GM12878 (cell line): ENCODE results near the gene TOB2. TPM values are rescaled to one million over a fixed set of nuclear protein-coding genes. Genes with fewer than 3 reads are reported as not detected.

ENCODE experiments used
- ATAC-seq: fragments of 200-7000 bp; cut with Tn5 transposase; 3 replicates; pipeline ENCODE4 v1.9.1; 2020; ENCODE audit warnings: mild to moderate bottlenecking, moderate library complexity
- BruUV-seq: library from RNA; stranded (reverse); fragments of 400-500 nt; replicated peaks from 2 replicates; lab custom pipeline; 2021; lab: Mats Ljungman, UMichigan
- CTCF ChIA-PET: fragments of 300-600 bp; sonication (Branson Sonifier 250); formaldehyde crosslinking; extraction: SDS; loops from one replicate; lab custom pipeline; 2021; ENCODE audit warnings: inconsistent platforms; lab: Yijun Ruan, JAX
- POLR2A ChIA-PET: fragments of 350-600 bp; formaldehyde crosslinking; extraction: SDS; loops from one replicate; lab custom pipeline; 2021; ENCODE audit warnings: inconsistent platforms; lab: Charles Lee
- RAD21 ChIA-PET: fragments of 300-600 bp; sonication (Branson Sonifier 250); formaldehyde crosslinking; loops from one replicate; lab custom pipeline; 2023; ENCODE audit warnings: antibody characterized with exemption; ENCODE audit not compliant: unreplicated experiment; lab: Charles Lee
- SMC1A ChIA-PET: fragments of 300-600 bp; sonication (Branson Sonifier 250); formaldehyde crosslinking; loops from one replicate; lab custom pipeline; 2023; ENCODE audit not compliant: unreplicated experiment, uncharacterized antibody; lab: Charles Lee
- DNase-seq: peaks from one replicate; pipeline ENCODE4 v3.0.0-alpha.2; 2011; ENCODE audit warnings: low read depth, low spot score
- FAIRE-seq: peaks from 3 replicates; lab custom pipeline; 2011; peaks lifted over from hg19 to GRCh38; lab: Jason Lieb, UNC
- H2AFZ ChIP-seq: 2 replicates; pipeline ENCODE4 v1.6.0; 2011; ENCODE audit warnings: low read depth, low read length, control low read depth; ENCODE audit not compliant: control insufficient read depth
- H3K27ac ChIP-seq: 2 replicates; pipeline ENCODE4 v1.5.1; 2011; ENCODE audit warnings: control low read depth; ENCODE audit not compliant: control insufficient read depth, insufficient read depth
- H3K27me3 ChIP-seq, 2 experiments: replicated peaks in 1 of 2; 2 replicates each; pipeline versions ENCODE4 v1.6.0 to v1.6.1; 2011; ENCODE audit warnings: low read length in 1 of 2; ENCODE audit not compliant: control insufficient read depth in 2 of 2, insufficient read depth in 2 of 2
- H3K36me3 ChIP-seq, 2 experiments: 2 replicates each; pipeline ENCODE4 v1.5.1; 2011; ENCODE audit warnings: low read length in 1 of 2; ENCODE audit not compliant: control insufficient read depth in 2 of 2, insufficient read depth in 2 of 2
- H3K4me1 ChIP-seq: 2 replicates; pipeline ENCODE4 v1.6.1; 2011; ENCODE audit warnings: mild to moderate bottlenecking, low read length, moderate library complexity, mixed read lengths; ENCODE audit not compliant: control insufficient read depth, insufficient read depth
- H3K4me2 ChIP-seq: 2 replicates; pipeline ENCODE4 v1.6.0; 2011; ENCODE audit warnings: control low read depth; ENCODE audit not compliant: control insufficient read depth, insufficient read depth
- H3K4me3 ChIP-seq: fragments of 200-600 bp; sonication (generic); 2 replicates; pipeline ENCODE4 v1.5.1; 2016
- H3K79me2 ChIP-seq: 2 replicates; pipeline ENCODE4 v1.6.0; 2011; ENCODE audit warnings: low read length; ENCODE audit not compliant: control insufficient read depth, insufficient read depth
- H3K9ac ChIP-seq: 2 replicates; pipeline ENCODE4 v1.8.0; 2011; ENCODE audit warnings: low read length, control low read depth, mixed read lengths; ENCODE audit not compliant: control insufficient read depth, insufficient read depth
- H3K9me3 ChIP-seq: replicated peaks from 3 replicates; pipeline ENCODE4 v1.5.1; 2011; ENCODE audit warnings: mild to moderate bottlenecking, low read length; ENCODE audit not compliant: control insufficient read depth, insufficient read depth
- H4K20me1 ChIP-seq: 2 replicates; pipeline ENCODE4 v1.6.0; 2011; ENCODE audit not compliant: control insufficient read depth, insufficient read depth
- ATF2 ChIP-seq: IDR thresholded peaks from 2 replicates; pipeline ENCODE4 v1.6.1; 2012; ENCODE audit warnings: low read length, inconsistent platforms
- ATF3 ChIP-seq: IDR thresholded peaks from 2 replicates; pipeline ENCODE4 v1.6.1; 2011; ENCODE audit warnings: low read depth, mild to moderate bottlenecking, low read length, moderate library complexity, borderline replicate concordance; ENCODE audit errors: extremely low read depth
- ATF7 ChIP-seq: fragments of 450-650 bp; IDR thresholded peaks from 2 replicates; pipeline ENCODE4 v1.6.1; 2016; ENCODE audit warnings: low read depth, mild to moderate bottlenecking
- BRCA1 ChIP-seq: IDR thresholded peaks from 2 replicates; pipeline ENCODE4 v1.6.1; 2011; ENCODE audit warnings: low read depth, low read length, improper control_type of control experiment
- CREM ChIP-seq: IDR thresholded peaks from 2 replicates; pipeline ENCODE4 v1.6.1; 2014; ENCODE audit warnings: antibody characterized with exemption, low read depth
- HCFC1 ChIP-seq: fragments of 150-350 bp; IDR thresholded peaks from 2 replicates; pipeline ENCODE4 v1.6.1; 2014; ENCODE audit warnings: low read length
- HDGF ChIP-seq: fragments of 450-650 bp; IDR thresholded peaks from 2 replicates; pipeline ENCODE4 v1.6.1; 2016; ENCODE audit warnings: antibody characterized with exemption
- IKZF2 ChIP-seq, 2 experiments: fragments of 450-650 bp; IDR thresholded peaks; 2 replicates each; pipeline ENCODE4 v1.6.1; 2017; ENCODE audit warnings: mild to moderate bottlenecking in 2 of 2, moderate library complexity in 2 of 2
- IRF3 ChIP-seq: fragments of 450-650 bp; IDR thresholded peaks from 2 replicates; pipeline ENCODE4 v1.6.1; 2014; ENCODE audit warnings: mild to moderate bottlenecking
- MLLT1 ChIP-seq: fragments of 450-650 bp; IDR thresholded peaks from 2 replicates; pipeline ENCODE4 v1.6.1; 2016; ENCODE audit warnings: mild to moderate bottlenecking
- MTA2 ChIP-seq: fragments of 450-650 bp; IDR thresholded peaks from 2 replicates; pipeline ENCODE4 v1.6.1; 2016; ENCODE audit warnings: low read depth, mild to moderate bottlenecking, moderate library complexity
- NR2C1 ChIP-seq: fragments of 450-650 bp; IDR thresholded peaks from 2 replicates; pipeline ENCODE4 v1.6.1; 2017; ENCODE audit warnings: antibody characterized with exemption, mild to moderate bottlenecking, moderate library complexity
- POLR2AphosphoS2 ChIP-seq: IDR thresholded peaks from 2 replicates; pipeline ENCODE4 v1.6.1; 2011; ENCODE audit warnings: low read depth, mild to moderate bottlenecking, low read length, improper control_type of control experiment, moderate library complexity
- POLR2AphosphoS5 ChIP-seq: IDR thresholded peaks from 2 replicates; pipeline ENCODE4 v1.6.1; 2011; ENCODE audit warnings: mild to moderate bottlenecking, low read length, inconsistent platforms
- POU2F2 ChIP-seq: IDR thresholded peaks from 3 replicates; pipeline ENCODE4 v1.6.1; 2011; ENCODE audit warnings: low read depth, mild to moderate bottlenecking, low read length, borderline replicate concordance
- SIX5 ChIP-seq: IDR thresholded peaks from 2 replicates; pipeline ENCODE4 v1.6.1; 2011; ENCODE audit warnings: mild to moderate bottlenecking, low read depth, low read length, moderate library complexity; ENCODE audit not compliant: severe bottlenecking
- TCF12 ChIP-seq: IDR thresholded peaks from 2 replicates; pipeline ENCODE4 v1.6.1; 2011; ENCODE audit warnings: low read depth, mild to moderate bottlenecking, low read length
- ZNF622 ChIP-seq: fragments of 450-650 bp; IDR thresholded peaks from 2 replicates; pipeline ENCODE4 v1.6.1; 2017; ENCODE audit warnings: mild to moderate bottlenecking, inconsistent platforms
- ZSCAN29 ChIP-seq: fragments of 450-650 bp; IDR thresholded peaks from 2 replicates; pipeline ENCODE4 v1.6.1; 2017; ENCODE audit warnings: mild to moderate bottlenecking, moderate library complexity
- ZZZ3 ChIP-seq: IDR thresholded peaks from 2 replicates; pipeline ENCODE4 v1.6.1; 2011; ENCODE audit warnings: low read depth; ENCODE audit not compliant: control insufficient read depth, insufficient read length
- WGBS: methylation state at CpG from one replicate; pipeline ENCODE4 v1.1.6; 2016; ENCODE audit warnings: low lambda C conversion rate; ENCODE audit not compliant: insufficient replicate concordance, insufficient coverage; ENCODE audit errors: missing lambda C conversion rate; 5-methylcytosine and 5-hydroxymethylcytosine counted together
- in situ Hi-C: fragments of 300-500 bp; cut with MboI; formaldehyde crosslinking; loops from 9 replicates; pipeline ENCODE4 v1.14.3; 2018; ENCODE audit warnings: mixed read lengths
- intact Hi-C: fragments of 100-400 bp; cut with micrococcal nuclease; formaldehyde crosslinking; loops from one replicate; pipeline ENCODE4 v1.14.2; 2022; ENCODE audit not compliant: unreplicated experiment
- polyA plus RNA-seq, 11 experiments: library from polyadenylated mRNA; depleted of rRNA in 4 of 11; unstranded in 6 of 11; stranded (reverse) in 5 of 11; fragments of >200 nt; fragmentation: Nextera tagmentation in 4 of 11; fragmentation: Illumina TruSeq in 1 of 11; extraction: Ambion mirVana in 4 of 11; extraction: Trizol in 1 of 11; gene quantifications; 1 replicate in 1 of 11; 2 replicates in 10 of 11; pipeline versions ENCODE4 v1.2.1 to v1.2.3, GENCODE V29; 2011 to 2016; ENCODE audit warnings: inconsistent platforms in 2 of 11, missing spikeins in 2 of 11, low read depth in 1 of 11
- total RNA-seq, 4 experiments: library from RNA; depleted of rRNA in 3 of 4; stranded (reverse); fragments of >200 nt in 3 of 4; fragmentation: Illumina TruSeq in 1 of 4; extraction: Trizol in 1 of 4; gene quantifications; 2 replicates each; pipeline versions ENCODE4 v1.2.1 to v1.2.3, GENCODE V29; 2013 to 2021

TOB2 gene
- total and polyA plus RNA-seq, 10 of the 15 experiments (the other 5 are each of a cell fraction or from before 2014, with no cell fraction given), result 4.5 to 32.0 (median 15.1) TPM

GRCh38 chr22:41448189-41448808 lies 1.7 kb upstream of the TOB2 start:
- peak; percentile 99 for DNase-seq
- WGBS, result 3% methylated on average over 28 of the region's 28 CpGs
- Histone ChIP-seq H3K36me3 (no peaks in the 10 kb centered on the region), H3K9me3 (no peaks in the 10 kb centered on the region), H2AFZ (peak overlapping the region; percentile 80), H3K79me2 (peaks cover 45% of the 10 kb centered on the region), H3K9ac (peak overlapping the region; percentile 88), H3K4me2 (peak overlapping the region; percentile 60), H3K27ac (peak overlapping the region; percentile 88), H4K20me1 (no peaks in the 10 kb centered on the region), H3K4me3 (peak overlapping the region; percentile 86), H3K27me3 (no peaks in the 10 kb centered on the region), H3K4me1 (no peaks in the 10 kb centered on the region)
- CTCF ChIA-PET, result interaction anchor here (0.6 to 2.4 kb wide), 11 partner anchors 14 to 95 kb away, joined by 3 to 9 read pairs (median 5); partner anchors contain the start of genes ACO2, PHF5A and POLR3H
- SMC1A ChIA-PET, result interaction anchor here (1.0 to 3.8 kb wide), 9 partner anchors 20 to 170 kb away, joined by 3 to 18 read pairs (median 4); partner anchors contain the start of genes ACO2 and PHF5A
- BruUV-seq, result no TSS peak
- RAD21 ChIA-PET, result interaction anchor here (0.7 to 2.4 kb wide), 13 partner anchors 20 to 414 kb away, joined by 3 to 16 read pairs (median 4); partner anchors contain the start of genes ACO2, DESI1, PHF5A and TEF
- in situ Hi-C loops (no loop called here), intact Hi-C loops (loop anchor here (1.0 to 5.0 kb wide), 2 partner anchors 21 to 54 kb away; partner anchors contain the start of gene ACO2)
- peak; percentile 98 for FAIRE-seq
- POLR2A ChIA-PET, result interaction anchor here (0.5 to 6.3 kb wide), 20 partner anchors 9 to 1284 kb away, joined by 3 to 122 read pairs (median 5); partner anchors contain the start of genes ACO2, PHF5A and TEF
- peak; percentile 70 for ATAC-seq
- no peak for TF ChIP-seq NR2C1
- TF ChIP-seq BRCA1, result peak; percentile 25; the same call in 1 of the 2 replicates
- no peak; the same call in 1 of the 2 replicates for TF ChIP-seq POLR2AphosphoS2
- TF ChIP-seq ATF3, result no peak
- peak; percentile 32; the same call in 1 of the 2 replicates for TF ChIP-seq IRF3
- TF ChIP-seq CREM, result peak; percentile 95
- TF ChIP-seq ZSCAN29, result no peak
- TF ChIP-seq ZZZ3, result no peak
- TF ChIP-seq ATF2, result no peak
- 0 out of 2 replicates have a peak, but pooled peaks have one; percentile 14 for TF ChIP-seq TCF12
- peak; percentile 71 for TF ChIP-seq ATF7
- peak; percentile 98 for TF ChIP-seq HDGF
- TF ChIP-seq SIX5, result peak; percentile 85
- peak; percentile 75 for TF ChIP-seq MLLT1
- peak; percentile 46 for TF ChIP-seq MTA2
- peak; percentile 97 for TF ChIP-seq IKZF2 (IDR thresholded peaks at IDR 0.05)
- peak; percentile 91 for TF ChIP-seq HCFC1
- TF ChIP-seq POU2F2, result peak; percentile 20; the same call in 1 of the 3 replicates
- 0 out of 2 replicates have a peak, but pooled peaks have one; percentile 19 for TF ChIP-seq POLR2AphosphoS5
- TF ChIP-seq ZNF622, result no peak
